ENCODE results near the gene SMPD3. TPM values are rescaled to one million over a fixed set of nuclear protein-coding genes. Genes with fewer than 3 reads are reported as not detected.

The SMPD3 gene
- total RNA-seq, 1 experiment from 2014 or later = 1.4 TPM

GRCh38 chr16:68412061-68412460, 36.2 kb downstream of the SMPD3 start (continued):
- TF ChIP-seq ARID4B (CRISPR knock-in tag; IDR thresholded peaks at IDR 0.05; ENCODE audit: borderline replicate concordance) (no peak), E2F5 (CRISPR knock-in tag; IDR thresholded peaks at IDR 0.05) (no peak), FOXJ3 (CRISPR knock-in tag; IDR thresholded peaks at IDR 0.05; ENCODE audit: borderline replicate concordance) (no peak)

- no peak overlapping the region for H3K4me3 Mint-ChIP-seq
- no peaks in the 10 kb centered on the region for H3K36me3 Mint-ChIP-seq
- no peak overlapping the region for H3K27ac Mint-ChIP-seq
- no peak for TF ChIP-seq ATF6 (CRISPR knock-in tag; IDR thresholded peaks at IDR 0.05)
- TF ChIP-seq ATF3 (CRISPR knock-in tag; conservative IDR thresholded peaks at IDR 0.05) = no peak
- TF ChIP-seq ZNF263 (CRISPR knock-in tag; IDR thresholded peaks at IDR 0.05; ENCODE audit: low read depth) = no peak
- TF ChIP-seq ESRRA (CRISPR knock-in tag; IDR thresholded peaks at IDR 0.05; ENCODE audit: borderline replicate concordance) = no peak
- no peak for TF ChIP-seq ZNF219 (CRISPR knock-in tag; IDR thresholded peaks at IDR 0.05; ENCODE audit: borderline replicate concordance)
- TF ChIP-seq MYBL2 (CRISPR knock-in tag; IDR thresholded peaks at IDR 0.05) = no peak
- TF ChIP-seq ELF4 (CRISPR knock-in tag; IDR thresholded peaks at IDR 0.05; ENCODE audit: low read depth) = no peak
- TF ChIP-seq KAT7 (CRISPR knock-in tag; IDR thresholded peaks at IDR 0.05; ENCODE audit: borderline replicate concordance) = no peak
- TF ChIP-seq NR2C2 (CRISPR knock-in tag; IDR thresholded peaks at IDR 0.05) = no peak
- no peak for TF ChIP-seq E2F1 (CRISPR knock-in tag; IDR thresholded peaks at IDR 0.05)
- no peak for TF ChIP-seq ZMAT4 (CRISPR knock-in tag; IDR thresholded peaks at IDR 0.05)
- TF ChIP-seq TP53 (CRISPR knock-in tag; IDR thresholded peaks at IDR 0.05) = no peak
- peaks cover 15% of the 10 kb centered on the region for H3K4me1 Mint-ChIP-seq
- H3K27me3 Mint-ChIP-seq (ENCODE audit: low read depth) = no peaks in the 10 kb centered on the region
- ChIA-PET POLR2A (no interaction called here), CTCF (interaction anchor here (0.8 kb wide), 1 partner anchor 26 kb away, joined by 4 read pairs; no protein-coding TSS in a partner anchor)
- no peak for DNase-seq (ENCODE audit: low spot score)
- no peaks in the 10 kb centered on the region for H3K9me3 Mint-ChIP-seq
- no peak for ATAC-seq
These were observed 37.2 kb downstream of the SMPD3 start for GRCh38 chr16:68411086-68411485.

Data from WTC11 (cell line).